NCI-H2196 (cell line): ENCODE measurements around the gene FRMPD2.
"Not testable (repeated sequence)": the region's sequence is repeated elsewhere in the genome, so short reads cannot be mapped to it uniquely, and the experiment has no call there.

Experiments used
- DNase-seq: peaks from one replicate; lab custom pipeline; 2025; ENCODE audit not compliant: unreplicated experiment; lab: John Stamatoyannopoulos, UW

The FRMPD2 gene

DNA sequence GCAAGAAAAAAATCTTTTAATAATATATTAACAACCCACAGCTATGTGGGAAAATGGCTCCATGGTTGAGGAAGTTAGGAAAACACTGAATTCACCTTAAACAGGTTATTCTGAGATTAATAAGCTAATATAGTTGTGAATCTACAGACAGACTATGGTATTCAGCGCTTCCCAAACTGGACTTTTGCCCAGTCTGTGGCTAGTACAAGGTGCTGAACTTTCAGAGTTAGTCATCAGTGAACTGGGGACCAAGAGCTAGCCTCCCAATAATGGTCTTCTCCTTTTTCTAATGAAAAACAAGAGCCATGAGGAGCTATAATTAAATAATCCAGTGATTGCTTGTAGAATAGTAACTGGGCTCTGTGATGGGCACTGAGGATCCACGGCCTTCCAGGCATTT lies 65.3 kb downstream of the FRMPD2 start:
- no peak for DNase-seq

- no peak for DNase-seq
These were observed 66.6 kb downstream of the FRMPD2 start for GRCh38 chr10:48207853-48208252.

DNA sequence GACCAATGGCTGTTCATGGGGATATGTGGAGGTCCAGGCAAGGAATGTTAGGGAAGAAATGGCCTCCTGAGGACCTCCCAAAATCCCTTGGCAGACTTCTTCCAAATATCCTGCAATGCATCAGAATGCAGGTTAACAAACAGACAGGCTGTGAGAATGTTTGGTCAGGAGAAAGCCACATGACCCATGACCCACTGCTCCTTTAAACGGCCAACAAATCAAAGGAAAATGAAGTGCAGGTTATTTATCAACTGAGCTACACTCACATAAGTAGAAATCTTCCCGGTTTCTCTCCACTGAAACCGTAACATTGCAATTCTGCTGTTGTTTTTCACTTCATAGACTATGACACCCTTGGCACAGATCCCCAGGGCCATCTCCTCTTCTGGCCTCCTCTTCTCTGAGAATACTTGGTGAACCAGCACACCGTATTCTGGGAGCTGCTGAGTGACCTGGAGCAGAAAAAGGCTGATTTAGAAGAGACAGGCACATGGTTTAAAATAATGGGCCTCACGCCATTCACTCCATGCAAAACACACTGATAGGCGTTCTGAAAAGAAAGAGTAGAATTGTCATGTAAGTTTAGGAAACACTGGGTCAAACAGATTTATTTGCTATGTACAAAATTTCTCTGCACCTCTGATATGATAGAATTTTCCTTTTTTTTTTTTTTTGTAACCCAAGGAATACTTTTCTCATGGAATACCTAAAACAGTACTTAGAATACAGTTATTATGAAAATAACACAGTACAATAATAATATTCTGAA lies 67.8 kb downstream of the FRMPD2 start:
- no peak for DNase-seq

DNA sequence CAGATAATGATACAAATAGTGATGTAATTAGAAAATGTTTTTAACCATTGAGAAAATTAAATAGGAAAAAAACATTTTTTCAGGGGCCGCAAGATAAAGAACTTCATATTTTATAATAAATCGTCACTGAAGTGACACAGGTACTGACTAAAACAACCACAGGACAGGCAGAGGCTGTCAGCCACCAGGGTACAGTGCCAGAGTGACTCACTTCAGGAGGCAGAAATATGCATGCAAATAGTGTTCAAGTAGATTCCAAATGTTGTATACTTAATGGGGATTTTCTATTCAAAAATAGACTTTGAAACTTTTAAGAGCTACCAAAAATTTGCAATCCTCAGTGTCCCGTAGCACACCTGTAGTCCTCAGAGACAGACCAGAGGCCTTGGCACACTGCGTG lies 68.6 kb downstream of the FRMPD2 start:
- no peak for DNase-seq

DNA sequence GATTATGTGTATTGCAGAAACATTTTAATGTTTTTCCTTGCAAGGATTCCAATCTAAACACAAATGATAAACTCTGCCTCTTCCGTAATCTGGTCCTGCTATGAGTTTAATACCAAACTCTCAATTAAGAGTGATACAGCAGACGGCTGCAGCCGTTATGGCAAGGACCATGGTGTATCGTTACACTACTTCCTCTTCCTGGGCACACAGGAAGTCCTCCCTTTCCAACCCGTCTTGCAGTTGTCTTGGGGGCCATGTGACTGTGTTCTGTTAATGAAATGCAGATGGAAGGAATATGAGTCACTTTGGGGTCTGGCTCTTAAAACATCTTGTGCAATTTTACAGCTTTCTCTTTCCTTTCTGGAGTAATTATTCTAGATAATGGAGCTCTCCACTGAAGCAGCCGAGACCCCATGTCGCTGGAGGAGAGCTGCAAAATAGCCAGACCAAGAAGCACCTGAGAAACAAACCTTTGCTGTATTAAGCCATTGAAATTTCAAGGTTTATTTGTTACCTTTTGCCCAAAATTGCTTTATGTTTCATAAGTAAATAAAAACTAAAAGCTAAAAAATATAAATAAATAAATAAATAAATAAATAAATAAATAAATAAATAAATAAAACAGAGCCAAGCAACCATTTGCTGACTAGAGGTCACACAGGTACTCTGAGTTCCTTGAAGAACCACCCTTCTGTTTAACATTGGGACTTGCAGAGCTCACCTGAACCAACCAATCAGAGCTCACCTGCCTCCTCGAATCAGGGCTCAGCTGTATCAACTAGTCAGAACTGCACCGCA lies 74.7 kb downstream of the FRMPD2 start:
- DNase-seq, result no peak

DNA sequence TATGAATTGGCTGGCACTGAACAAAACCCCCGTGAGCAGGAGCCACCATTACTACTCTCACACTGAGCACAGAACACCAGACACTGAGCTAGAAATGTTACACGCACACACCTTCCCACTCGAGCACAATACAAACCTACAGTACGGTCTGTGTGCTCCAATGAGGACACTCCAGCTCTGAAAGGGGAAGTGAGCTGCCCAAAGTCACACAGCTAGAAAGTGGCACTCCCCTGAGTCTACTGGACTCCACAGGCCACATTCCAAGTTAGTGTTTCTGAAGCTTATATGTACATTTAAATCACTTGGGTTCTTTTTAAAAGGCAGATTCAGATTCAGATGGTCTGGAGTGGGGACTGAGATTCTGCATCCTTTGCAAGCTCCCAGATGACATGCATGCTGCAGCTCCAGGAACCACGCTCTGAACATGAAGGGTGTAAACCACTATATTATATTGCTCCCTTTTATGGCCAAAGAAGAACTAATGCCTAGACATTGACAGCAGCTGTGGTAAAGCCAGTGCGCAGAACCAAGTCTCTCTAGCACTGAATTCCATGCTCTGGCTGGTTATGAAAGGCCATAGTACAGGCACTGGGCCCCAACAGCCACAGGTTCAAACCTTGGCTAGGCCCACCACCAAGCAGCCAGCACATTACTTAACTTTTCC lies 77.1 kb downstream of the FRMPD2 start:
- no peak for DNase-seq

GRCh38 chr10:48195803-48196202 lies 78.7 kb downstream of the FRMPD2 start:
- DNase-seq, result no peak

- no peak for DNase-seq
These were observed 79.7 kb downstream of the FRMPD2 start for GRCh38 chr10:48194830-48195229.

- no peak for DNase-seq
These were observed 80.9 kb downstream of the FRMPD2 start for GRCh38 chr10:48193556-48193955.

- DNase-seq, result no peak
These were observed 81.5 kb downstream of the FRMPD2 start for GRCh38 chr10:48192881-48193450.

GRCh38 chr10:48187713-48188485 lies 86.6 kb downstream of the FRMPD2 start:
- DNase-seq, result no peak

DNA sequence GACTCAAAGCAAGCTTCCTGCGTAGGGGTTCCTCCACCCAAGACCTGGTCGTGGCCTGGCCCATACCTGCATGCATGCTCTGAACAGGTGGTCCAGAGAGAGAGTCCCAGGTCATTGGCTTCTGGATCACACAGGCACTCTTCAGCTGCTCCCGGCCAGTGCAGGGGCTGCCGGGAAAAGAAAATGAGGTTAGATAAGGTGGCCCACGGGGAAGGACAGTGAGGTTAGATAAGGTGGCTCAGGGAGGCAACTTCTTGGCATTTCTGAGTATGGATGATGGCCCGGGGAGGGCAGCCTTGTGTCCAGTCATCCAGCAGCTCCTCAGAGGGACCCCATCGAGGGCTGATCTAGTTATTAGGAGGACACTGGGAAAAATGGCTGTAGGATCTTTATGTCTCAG lies 87.4 kb downstream of the FRMPD2 start:
- no peak for DNase-seq

DNA sequence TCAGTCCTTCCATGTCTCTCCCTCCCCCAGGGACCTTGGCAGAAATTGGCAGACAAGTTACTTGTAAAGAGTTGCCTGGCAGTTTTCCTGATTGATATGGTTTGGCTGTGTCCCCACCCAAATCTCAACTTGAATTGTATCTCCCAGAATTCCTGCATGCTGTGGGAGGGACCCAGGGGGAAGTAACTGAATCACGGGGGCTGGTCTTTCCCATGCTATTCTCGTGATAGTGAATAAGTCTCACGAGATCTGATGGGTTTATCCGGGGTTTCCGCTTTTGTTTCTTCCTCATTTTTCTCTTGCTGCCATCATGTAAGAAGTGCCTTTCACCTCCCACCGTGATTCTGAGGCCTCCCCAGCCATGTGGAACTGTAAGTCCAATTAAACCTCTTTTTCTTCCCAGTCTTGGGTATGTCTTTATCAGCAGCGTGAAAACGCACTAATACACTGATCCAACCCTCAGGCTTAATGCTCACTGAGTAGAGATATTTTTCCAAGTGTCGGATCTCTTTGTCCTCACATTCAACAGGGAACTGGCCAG lies 88.2 kb downstream of the FRMPD2 start:
- DNase-seq, result not testable (repeated sequence)

- no peak for DNase-seq
These were observed 90.3 kb downstream of the FRMPD2 start for GRCh38 chr10:48184224-48184623.

GRCh38 chr10:48172715-48173114 lies 101.8 kb downstream of the FRMPD2 start:
- not testable (repeated sequence) for DNase-seq

DNA sequence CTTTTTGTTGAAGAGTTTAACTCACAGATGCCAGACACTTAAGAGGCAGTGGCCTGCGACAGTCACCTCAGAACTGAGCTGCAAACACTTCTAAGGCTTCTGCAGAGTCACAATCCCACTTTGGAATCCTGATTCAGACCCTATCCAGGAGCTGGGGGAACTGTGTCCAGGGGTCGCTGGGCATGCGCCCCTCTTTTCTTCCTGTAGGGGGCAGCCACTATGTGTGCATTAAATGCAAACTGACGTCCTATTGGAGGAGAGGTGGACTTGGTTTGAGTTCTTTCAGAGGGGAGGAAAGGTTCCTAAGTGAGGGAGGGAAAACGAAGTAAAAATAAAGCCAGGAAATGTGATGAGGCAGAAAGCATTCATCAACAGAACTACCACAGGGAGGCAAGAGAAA lies 113.8 kb downstream of the FRMPD2 start:
- not testable (repeated sequence) for DNase-seq

DNA sequence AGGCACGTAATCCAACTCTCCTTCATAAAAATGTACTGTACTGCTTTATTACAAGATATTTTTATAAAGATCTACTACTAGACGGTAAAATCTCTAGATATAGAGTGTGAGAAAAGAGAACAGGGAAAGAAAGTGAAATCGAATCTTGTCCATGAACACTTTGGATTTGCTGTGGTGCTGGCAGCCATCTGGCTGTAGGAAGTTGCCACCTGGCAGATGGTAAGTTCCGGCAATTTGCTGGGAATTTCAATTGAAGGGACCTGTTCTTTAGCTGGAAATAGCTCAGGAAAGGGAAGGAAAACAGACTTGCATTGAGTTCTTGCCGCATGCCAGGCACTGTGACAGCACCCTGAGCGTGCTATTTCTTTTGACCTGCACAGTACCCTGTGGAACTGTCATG lies 114.3 kb downstream of the FRMPD2 start:
- not testable (repeated sequence) for DNase-seq

DNA sequence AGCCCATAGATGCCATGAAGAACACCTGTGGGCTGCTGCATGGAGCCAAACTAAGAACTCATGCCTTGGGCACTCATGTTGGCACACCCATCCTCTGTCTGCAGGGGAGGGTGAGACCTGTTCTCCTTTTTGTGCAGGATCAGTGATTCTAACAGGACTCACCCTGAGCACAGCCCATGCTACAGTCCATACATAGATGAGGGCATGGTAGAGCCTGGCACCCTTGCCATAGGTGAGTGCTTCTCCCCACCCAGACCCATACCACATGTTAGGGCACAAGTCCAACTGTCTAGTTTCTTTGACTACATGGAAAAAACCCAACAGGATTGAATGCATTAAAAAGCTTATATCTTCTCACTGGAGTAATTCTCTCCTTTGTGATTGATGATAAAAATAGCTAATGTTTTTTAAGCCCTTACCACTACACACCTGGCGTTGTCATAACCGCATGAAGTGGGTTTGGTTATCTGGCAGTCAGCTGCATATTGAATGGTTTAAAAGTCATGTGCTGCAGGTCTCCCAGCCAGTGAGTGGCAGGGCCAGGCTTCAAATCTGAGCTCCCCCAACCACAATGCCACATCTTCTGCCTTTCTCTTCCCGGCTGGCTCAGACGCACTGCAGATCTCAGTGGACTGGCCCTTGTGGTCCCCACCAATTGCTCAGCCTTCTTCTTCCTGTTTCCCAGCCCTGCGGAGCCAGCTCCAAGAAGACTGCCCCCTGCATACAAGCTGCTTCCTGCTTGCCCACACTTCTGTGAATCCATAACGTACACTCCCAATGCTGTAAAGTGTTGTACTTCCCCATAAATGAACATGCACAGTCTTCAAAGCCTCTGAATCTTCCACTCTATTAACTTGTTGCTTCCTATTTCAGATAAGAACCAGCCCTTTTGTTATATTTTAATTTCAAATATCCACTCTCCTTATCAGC lies 120.0 kb downstream of the FRMPD2 start:
- DNase-seq, result not testable (repeated sequence)

- not testable (repeated sequence) for DNase-seq
These were observed 126.9 kb downstream of the FRMPD2 start for GRCh38 chr10:48147643-48148042.
